ENCODE results near the gene RAMACL. TPM values are rescaled to one million over a fixed set of nuclear protein-coding genes. Genes with fewer than 3 reads are reported as not detected.
"Not testable (repeated sequence)": the region's sequence is repeated elsewhere in the genome, so short reads cannot be mapped to it uniquely, and the experiment has no call there.

RAMACL gene
- total RNA-seq, 2 experiments from 2014 or later, result 0.44 to 0.48 TPM

DNA sequence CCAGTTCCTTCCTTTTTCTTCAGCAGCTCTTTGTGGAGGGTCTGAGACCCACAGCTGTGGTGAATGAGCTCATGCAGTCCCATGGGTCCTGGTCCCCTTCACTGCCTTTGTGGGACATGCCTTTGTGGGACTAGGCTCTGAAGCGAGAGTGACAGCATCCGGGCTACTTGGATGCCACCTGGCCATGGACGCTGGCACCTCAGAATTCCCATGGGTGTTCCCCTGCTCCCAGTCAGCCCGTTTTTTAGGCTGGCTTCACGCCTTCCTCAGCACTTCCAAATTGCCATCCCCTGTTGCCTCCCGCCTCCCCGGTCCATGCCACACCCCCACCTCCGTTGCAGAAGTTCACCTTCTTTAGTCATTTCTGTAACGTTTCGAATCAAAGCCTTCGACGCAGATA lies 45.1 kb downstream of the RAMACL start:
- H3K27ac Mint-ChIP-seq, result peak overlapping the region; percentile 80
- peak overlapping the region; percentile 58 for H3K4me3 Mint-ChIP-seq
- no peaks in the 10 kb centered on the region for H3K9me3 Mint-ChIP-seq
- no peaks in the 10 kb centered on the region for H3K27me3 Mint-ChIP-seq
- POLR2A ChIA-PET, result no interaction called here
- H3K36me3 Mint-ChIP-seq, result peaks cover 5% of the 10 kb centered on the region
- peaks cover 19% of the 10 kb centered on the region for H3K4me1 Mint-ChIP-seq
- ATAC-seq (ENCODE audit: low read depth) (no peak), DNase-seq (no peak)

DNA sequence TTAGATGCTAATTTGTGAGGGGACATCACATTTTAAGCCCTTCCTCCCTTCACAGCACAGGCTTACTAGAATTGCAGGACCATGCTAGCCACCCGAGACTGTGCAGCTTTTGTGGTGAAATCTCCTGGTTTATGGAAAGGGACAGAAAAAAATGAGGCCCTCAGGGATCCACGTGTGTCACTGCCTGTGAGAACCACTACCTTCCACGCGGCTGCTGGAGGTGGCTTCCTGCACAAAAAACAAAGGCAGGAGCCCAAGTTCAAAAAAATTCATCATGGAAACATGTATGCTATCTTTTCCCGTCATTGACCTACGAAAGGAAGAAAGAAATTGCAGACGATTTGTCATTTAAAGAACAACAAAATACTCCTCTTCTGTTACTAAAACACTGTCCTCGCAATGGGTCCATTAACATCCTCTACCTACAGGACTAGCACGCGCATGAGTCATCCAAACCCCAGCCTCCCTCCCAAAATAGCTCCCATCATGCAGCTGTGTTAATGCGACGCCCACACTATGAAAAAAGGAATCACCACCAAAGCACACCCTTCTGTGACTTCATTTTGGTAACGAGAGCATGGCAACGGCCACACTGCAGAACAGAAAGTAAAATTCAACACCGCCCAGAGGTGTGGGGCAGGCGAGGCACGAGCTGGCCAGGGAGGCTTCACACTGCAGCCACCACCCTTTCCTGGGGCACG lies 45.7 kb downstream of the RAMACL start:
- H3K4me3 Mint-ChIP-seq, result peak overlapping the region; percentile 58
- no peaks in the 10 kb centered on the region for H3K27me3 Mint-ChIP-seq
- DNase-seq, result no peak
- POLR2A ChIA-PET, result no interaction called here
- peak overlapping the region; percentile 80 for H3K27ac Mint-ChIP-seq
- H3K9me3 Mint-ChIP-seq, result no peaks in the 10 kb centered on the region
- H3K36me3 Mint-ChIP-seq, result peaks cover 5% of the 10 kb centered on the region
- peaks cover 19% of the 10 kb centered on the region for H3K4me1 Mint-ChIP-seq
- ATAC-seq (ENCODE audit: low read depth), result peak; percentile 73

DNA sequence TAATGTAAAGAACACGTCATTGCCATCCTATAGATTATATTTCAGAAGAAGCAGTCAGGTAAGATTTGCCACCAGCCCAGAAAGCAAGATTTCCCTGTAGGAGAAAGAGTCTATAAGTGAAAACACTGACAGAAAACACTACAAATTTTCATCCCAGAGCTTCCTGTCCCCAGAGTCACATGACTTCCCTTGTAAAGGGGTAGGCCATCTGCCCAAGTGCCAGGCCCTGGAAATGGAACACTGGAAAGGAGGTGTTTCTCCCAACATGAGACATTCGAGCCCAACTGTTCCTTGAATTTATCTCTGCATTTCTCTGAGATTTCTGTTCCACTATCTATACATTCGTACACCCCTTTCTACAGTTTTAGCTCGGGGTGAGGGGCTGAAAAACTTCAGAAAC lies 46.9 kb downstream of the RAMACL start:
- Mint-ChIP-seq H3K9me3 (no peaks in the 10 kb centered on the region), H3K4me1 (peaks cover 19% of the 10 kb centered on the region), H3K27ac (no peak overlapping the region), H3K27me3 (no peaks in the 10 kb centered on the region), H3K36me3 (peaks cover 5% of the 10 kb centered on the region), H3K4me3 (no peak overlapping the region)
- no peak for DNase-seq
- no peak for ATAC-seq (ENCODE audit: low read depth)
- POLR2A ChIA-PET, result no interaction called here

DNA sequence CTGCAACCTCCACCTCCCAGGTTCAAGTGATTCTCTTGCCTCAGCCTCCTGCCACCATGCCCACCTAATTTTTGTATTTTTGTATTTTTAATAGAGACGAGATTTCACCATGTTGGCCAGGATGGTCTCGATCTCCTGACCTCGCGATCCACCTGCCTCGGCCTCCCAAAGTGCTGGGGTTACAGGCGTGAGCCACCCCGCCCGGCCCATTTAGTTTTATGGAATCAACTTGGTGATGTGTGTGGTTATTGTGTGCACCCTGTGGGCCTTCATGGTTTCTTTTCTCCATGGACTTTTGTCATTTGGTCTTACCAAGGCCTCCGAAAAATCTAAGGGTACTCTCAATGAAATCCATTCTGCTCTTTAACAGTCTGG lies 47.5 kb downstream of the RAMACL start:
- peaks cover 19% of the 10 kb centered on the region for H3K4me1 Mint-ChIP-seq
- ATAC-seq (ENCODE audit: low read depth); H3K9me3 Mint-ChIP-seq; DNase-seq; POLR2A ChIA-PET; H3K27me3 Mint-ChIP-seq; H3K36me3 Mint-ChIP-seq; H3K27ac Mint-ChIP-seq; H3K4me3 Mint-ChIP-seq: not testable (repeated sequence)

DNA sequence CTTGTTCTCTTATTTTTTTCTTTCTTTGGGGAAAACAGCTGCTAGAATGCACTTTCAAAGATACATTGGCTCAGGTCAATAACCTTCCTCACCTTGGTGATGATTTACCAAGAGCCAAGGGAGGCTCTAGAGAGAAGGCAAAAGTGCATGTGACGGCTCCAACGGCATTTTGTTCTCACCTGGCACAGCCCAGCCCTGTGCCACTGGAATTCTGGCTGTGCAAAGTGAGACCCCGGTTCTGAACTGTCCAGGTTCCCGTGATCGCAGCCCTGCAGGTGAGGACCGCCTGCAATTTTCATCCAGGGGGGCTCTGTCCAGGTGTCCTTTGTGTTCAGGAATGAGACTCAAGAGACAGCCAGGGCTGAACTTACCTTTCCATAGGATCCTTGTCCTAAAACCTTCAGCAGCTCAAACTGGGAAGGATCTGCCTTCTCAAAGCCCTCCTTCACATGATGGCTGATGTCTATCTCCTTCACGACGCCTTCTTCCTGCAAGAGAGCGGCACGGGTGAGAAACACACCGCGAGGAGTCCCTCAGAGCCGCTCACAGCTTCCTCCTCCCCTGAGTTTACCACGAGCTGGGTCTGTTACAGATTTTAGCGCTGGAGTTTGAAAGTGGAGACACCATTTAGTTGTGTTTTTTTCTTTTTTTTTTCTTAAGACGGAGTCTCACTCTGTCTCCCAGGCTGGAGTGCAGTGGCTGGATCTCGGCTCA lies 48.0 kb downstream of the RAMACL start:
- DNase-seq, result no peak
- peaks cover 5% of the 10 kb centered on the region for H3K36me3 Mint-ChIP-seq
- H3K4me3 Mint-ChIP-seq, result no peak overlapping the region
- H3K27ac Mint-ChIP-seq, result no peak overlapping the region
- POLR2A ChIA-PET, result no interaction called here
- H3K27me3 Mint-ChIP-seq, result no peaks in the 10 kb centered on the region
- ATAC-seq (ENCODE audit: low read depth), result no peak
- no peaks in the 10 kb centered on the region for H3K9me3 Mint-ChIP-seq
- H3K4me1 Mint-ChIP-seq, result peaks cover 19% of the 10 kb centered on the region

DNA sequence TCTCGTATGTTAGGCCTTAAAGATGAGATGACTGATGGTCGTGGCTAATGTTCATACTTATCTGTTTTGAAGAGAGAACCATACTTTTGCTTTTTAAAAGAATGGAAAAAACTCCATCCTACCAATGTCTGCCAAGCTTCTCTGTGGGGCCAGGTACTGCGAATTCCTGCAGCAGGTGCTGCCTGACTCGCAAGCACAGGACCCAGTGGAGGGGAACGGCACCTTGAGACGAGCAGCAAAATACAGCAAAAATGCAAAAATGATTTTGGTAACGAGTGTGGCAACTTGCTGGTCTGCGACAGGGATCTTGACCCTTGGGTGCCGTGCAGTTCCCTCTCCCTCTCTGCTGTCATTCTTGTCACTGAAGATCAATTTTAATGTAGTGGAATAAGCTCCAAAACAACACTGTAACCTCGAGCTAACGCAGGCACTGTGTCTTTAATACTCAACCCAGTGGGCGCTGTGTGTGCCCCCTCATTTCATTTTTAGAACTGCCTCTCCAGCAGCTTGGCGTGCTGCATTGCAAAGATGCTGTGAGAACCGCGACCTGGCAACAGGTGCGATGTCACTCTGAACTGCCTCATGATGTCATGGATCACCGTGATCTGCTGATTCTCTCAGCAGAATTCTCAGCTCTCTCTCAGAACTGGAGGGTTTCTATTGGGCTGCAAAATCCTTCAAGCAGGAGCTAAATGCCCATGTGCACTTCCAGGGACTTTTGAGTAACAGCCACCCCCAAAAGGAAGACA lies 51.6 kb downstream of the RAMACL start:
- ATAC-seq (ENCODE audit: low read depth) (no peak), DNase-seq (no peak)
- Mint-ChIP-seq H3K27me3 (no peaks in the 10 kb centered on the region), H3K4me3 (no peak overlapping the region), H3K36me3 (peaks cover 2% of the 10 kb centered on the region), H3K4me1 (peaks cover 4% of the 10 kb centered on the region), H3K27ac (no peak overlapping the region), H3K9me3 (no peaks in the 10 kb centered on the region)
- POLR2A ChIA-PET, result no interaction called here

DNA sequence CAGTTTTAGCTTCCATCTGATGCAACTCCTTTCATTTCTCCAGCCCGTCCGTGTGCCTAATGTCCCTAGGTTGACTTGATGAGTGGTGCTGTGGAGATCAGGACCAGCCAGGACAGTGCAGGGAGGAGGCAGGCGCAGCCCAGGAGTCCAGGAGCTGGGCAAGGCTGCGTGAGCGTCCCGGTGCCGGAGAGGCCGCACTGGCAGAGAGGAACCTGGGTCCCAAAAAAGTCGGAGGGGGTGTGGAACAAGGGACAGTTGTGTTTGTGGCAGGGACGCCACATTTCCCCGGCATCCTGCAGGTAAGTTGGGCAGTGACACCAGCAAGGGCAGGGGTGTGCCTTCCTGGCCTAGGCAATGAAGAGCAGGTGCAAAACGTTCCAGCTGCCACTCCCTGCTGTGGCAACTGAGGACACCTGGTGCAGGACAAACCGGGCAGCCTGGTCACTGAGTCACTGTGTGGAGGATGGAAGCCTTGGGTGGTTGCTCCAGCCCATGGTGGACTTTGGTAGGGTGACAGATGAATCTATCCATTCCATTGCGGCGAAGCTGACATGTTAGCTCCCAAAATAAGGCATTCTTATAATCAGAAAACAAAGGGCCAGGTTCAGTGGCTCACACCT lies 53.2 kb downstream of the RAMACL start:
- Mint-ChIP-seq H3K27ac (no peak overlapping the region), H3K36me3 (no peaks in the 10 kb centered on the region), H3K4me3 (no peak overlapping the region), H3K4me1 (no peaks in the 10 kb centered on the region), H3K27me3 (no peaks in the 10 kb centered on the region), H3K9me3 (no peaks in the 10 kb centered on the region)
- POLR2A ChIA-PET, result interaction anchor here (1.1 kb wide), 1 partner anchor 45 kb away, joined by 7 read pairs; no protein-coding TSS in a partner anchor
- ATAC-seq (ENCODE audit: low read depth) (no peak), DNase-seq (no peak)

Other genes starting within 250 kb of the RAMACL start
- gene SFT2D1, start 244.1 kb downstream of the RAMACL start, total RNA-seq, result 10 to 100 TPM; 37.0 to 37.2 TPM
- 10 to 100 TPM; 28.7 to 29.6 TPM for gene MPC1, start 203.7 kb downstream of the RAMACL start, total RNA-seq
- 1 to 10 TPM; 3.8 to 5.7 TPM for gene RPS6KA2, start 40.6 kb upstream of the RAMACL start, total RNA-seq